Dendritic cell treated with granulocyte-macrophage colony-stimulating factor and Interleukin-4, amounts not matched to agents 40 ng/mL and 50 ng/mL, for 4 days (primary cell): ENCODE data around the gene PCNA.

Experiments
- H3K27ac Mint-ChIP-seq: one replicate; pipeline ENCODE4 v1.8.0; 2022; ENCODE audit warnings: mild to moderate bottlenecking, mixed read lengths
- H3K27me3 Mint-ChIP-seq: one replicate; pipeline ENCODE4 v1.8.0; 2022; ENCODE audit warnings: mild to moderate bottlenecking, mixed read lengths
- H3K36me3 Mint-ChIP-seq: one replicate; pipeline ENCODE4 v1.8.0; 2022; ENCODE audit warnings: low read depth, mixed read lengths
- H3K4me1 Mint-ChIP-seq: one replicate; pipeline ENCODE4 v1.8.0; 2022; ENCODE audit warnings: low read depth, mixed read lengths
- H3K4me3 Mint-ChIP-seq: one replicate; pipeline ENCODE4 v1.8.0; 2022; ENCODE audit warnings: mild to moderate bottlenecking, moderate library complexity, mixed read lengths
- H3K9me3 Mint-ChIP-seq: one replicate; pipeline ENCODE4 v1.8.0; 2022; ENCODE audit warnings: mixed read lengths
- intact Hi-C: fragments of 100-400 bp; cut with micrococcal nuclease; formaldehyde crosslinking; loops from one replicate; pipeline ENCODE4 v1.15.0; 2022

Gene PCNA

GRCh38 chr20:5119435-5120184, at the start of gene PCNA:
Gene PCNA (minus strand): TSS chr20:5119958. CDS start chr20:5119798, 160 bp downstream.
- H3K36me3 Mint-ChIP-seq: peaks cover 35% of the 10 kb centered on the region
- intact Hi-C loops: no loop called here
- H3K27ac Mint-ChIP-seq: peak within 1 kb of the TSS; percentile 88
- H3K9me3 Mint-ChIP-seq: no peaks in the 10 kb centered on the region
- peak within 1 kb of the TSS; percentile 92 for H3K4me3 Mint-ChIP-seq
- H3K27me3 Mint-ChIP-seq: no peaks in the 10 kb centered on the region
- H3K4me1 Mint-ChIP-seq: peaks cover 32% of the 10 kb centered on the region

- H3K27me3 Mint-ChIP-seq: no peaks in the 10 kb centered on the region
- intact Hi-C loops: no loop called here
- peak overlapping the region; percentile 82 for H3K27ac Mint-ChIP-seq
- H3K9me3 Mint-ChIP-seq: no peaks in the 10 kb centered on the region
- peaks cover 82% of the 10 kb centered on the region for H3K4me1 Mint-ChIP-seq
- peak overlapping the region; percentile 10 for H3K4me3 Mint-ChIP-seq
- peaks cover 33% of the 10 kb centered on the region for H3K36me3 Mint-ChIP-seq
Measured at GRCh38 chr20:5168651-5169396, 49.1 kb upstream of the PCNA start.

DNA sequence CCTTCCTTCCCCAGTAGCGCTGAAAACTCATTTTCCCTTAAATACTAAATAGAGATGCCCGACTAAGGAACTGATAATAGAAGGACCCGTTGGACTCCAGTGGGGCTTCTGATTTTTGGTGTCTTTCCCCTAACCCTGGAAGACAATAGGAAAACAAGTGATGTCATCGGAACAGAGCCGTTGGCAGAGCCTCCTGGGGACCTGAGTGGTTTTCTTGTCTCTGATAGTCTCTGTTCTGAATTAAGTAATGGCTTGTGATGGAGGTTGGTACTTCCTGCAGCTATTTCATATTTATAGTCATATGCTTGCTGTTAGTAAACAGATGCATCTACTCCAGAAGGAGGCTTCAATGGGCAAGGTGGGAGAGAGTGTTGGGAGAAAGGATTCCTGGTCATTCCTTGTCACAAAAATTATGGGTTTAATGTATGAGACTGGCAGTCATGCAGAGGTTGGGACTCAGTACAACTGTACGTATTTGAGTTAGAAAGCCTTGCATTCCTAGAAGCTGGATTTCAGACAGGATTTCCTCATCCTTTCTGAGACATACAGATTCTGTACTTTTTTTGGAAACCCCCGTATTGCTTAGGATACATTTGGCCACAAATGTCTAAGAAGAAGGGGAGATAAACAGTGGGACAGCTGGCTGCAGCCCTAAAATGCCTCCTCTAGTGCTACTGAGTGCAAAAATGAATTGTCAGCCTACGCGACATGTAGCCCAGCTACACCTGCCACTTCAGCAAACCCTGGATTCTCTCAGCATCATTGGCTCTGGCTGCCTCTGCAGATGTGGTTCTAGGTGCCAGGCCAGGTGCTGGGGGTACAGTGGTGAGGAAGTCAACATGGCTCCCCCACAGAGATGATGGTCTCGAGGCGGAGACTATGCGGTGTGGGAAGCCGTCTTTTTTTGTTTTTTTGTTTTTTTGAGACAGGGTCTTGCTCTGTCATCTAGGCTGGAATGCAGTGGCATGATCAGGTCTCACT, 45.2 kb upstream of the PCNA start:
- no peak overlapping the region for H3K27ac Mint-ChIP-seq
- H3K4me3 Mint-ChIP-seq: no peak overlapping the region
- H3K4me1 Mint-ChIP-seq: peaks cover 63% of the 10 kb centered on the region
- intact Hi-C loops: no loop called here
- no peaks in the 10 kb centered on the region for H3K9me3 Mint-ChIP-seq
- peaks cover 10% of the 10 kb centered on the region for H3K36me3 Mint-ChIP-seq
- no peaks in the 10 kb centered on the region for H3K27me3 Mint-ChIP-seq

DNA sequence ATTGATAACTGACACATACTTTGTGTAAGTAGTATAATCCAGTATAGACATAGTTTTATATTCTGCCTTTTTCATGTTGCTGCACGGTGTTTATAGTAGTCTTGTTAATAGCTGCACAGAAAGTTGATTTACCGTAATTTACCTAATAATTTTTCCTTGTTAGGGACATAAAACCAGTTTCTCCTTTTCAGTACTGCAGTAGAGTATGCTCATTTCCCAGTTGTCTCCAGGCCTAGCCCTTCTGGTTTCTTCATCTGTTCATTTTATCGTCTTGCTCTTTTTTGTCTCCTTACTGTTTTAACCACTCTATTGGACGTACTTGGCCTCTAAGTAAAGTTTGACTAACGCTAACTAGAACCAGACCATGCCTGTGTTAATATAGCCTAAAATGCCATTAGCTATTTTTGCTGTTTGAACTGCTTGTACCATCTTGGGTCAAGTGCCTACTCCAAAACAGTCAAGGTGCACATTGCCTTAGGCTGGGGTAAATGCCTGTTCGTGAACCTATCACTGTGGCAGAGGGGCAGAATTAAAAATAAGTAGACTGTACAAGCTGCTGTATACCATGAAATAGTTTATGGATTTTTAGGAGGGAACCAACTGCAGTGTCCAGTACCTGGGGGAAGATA, 41.9 kb upstream of the PCNA start:
- Mint-ChIP-seq H3K4me1 (peaks cover 43% of the 10 kb centered on the region), H3K4me3 (no peak overlapping the region), H3K9me3 (no peaks in the 10 kb centered on the region), H3K36me3 (peaks cover 6% of the 10 kb centered on the region), H3K27me3 (no peaks in the 10 kb centered on the region), H3K27ac (no peak overlapping the region)
- intact Hi-C loops: no loop called here

DNA sequence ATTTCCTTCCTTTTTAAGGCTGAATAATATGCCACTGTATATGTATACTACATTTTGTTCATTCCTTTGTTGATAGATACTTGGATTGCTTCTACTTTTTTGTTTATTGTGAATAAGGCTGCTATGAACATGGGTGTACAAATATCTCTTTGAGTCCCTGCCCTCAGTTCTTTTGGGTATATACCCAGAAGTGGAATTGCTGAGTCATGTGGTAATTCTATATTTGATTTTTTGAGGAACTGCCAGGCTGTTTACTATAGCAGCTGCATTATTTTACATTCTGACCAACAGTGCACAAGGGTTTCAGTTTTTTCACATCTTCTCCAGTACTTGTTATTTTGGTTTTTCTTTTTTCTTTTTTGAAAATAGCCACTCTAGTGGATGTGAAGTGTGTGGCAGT, 41.1 kb upstream of the PCNA start:
- Mint-ChIP-seq H3K27me3 (no peaks in the 10 kb centered on the region), H3K36me3 (peaks cover 10% of the 10 kb centered on the region), H3K9me3 (no peaks in the 10 kb centered on the region), H3K27ac (peak overlapping the region; percentile 28), H3K4me1 (peaks cover 43% of the 10 kb centered on the region), H3K4me3 (no peak overlapping the region)
- intact Hi-C loops: no loop called here

DNA sequence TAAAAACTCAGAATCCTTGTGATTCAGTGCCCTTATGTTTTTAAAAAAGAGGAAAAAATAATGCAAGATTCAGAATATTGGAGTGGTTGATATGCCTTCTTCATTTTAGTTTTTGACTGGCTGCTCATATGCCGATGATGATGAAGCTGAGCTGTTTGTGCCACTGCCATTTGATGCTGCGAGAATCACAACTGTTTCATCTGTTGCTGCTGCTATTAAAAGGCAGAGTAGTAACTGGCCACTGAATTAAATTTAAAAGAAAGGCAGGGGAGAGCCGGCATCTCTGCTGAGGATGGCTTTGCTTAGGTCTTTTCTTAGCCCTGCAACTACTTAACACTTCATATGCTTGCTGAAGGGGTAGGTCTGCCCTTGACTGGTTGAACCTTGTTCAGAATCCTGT, 40.2 kb upstream of the PCNA start:
- H3K9me3 Mint-ChIP-seq: no peaks in the 10 kb centered on the region
- intact Hi-C loops: no loop called here
- H3K4me1 Mint-ChIP-seq: peaks cover 44% of the 10 kb centered on the region
- no peak overlapping the region for H3K4me3 Mint-ChIP-seq
- H3K36me3 Mint-ChIP-seq: peaks cover 10% of the 10 kb centered on the region
- H3K27me3 Mint-ChIP-seq: no peaks in the 10 kb centered on the region
- no peak overlapping the region for H3K27ac Mint-ChIP-seq

DNA sequence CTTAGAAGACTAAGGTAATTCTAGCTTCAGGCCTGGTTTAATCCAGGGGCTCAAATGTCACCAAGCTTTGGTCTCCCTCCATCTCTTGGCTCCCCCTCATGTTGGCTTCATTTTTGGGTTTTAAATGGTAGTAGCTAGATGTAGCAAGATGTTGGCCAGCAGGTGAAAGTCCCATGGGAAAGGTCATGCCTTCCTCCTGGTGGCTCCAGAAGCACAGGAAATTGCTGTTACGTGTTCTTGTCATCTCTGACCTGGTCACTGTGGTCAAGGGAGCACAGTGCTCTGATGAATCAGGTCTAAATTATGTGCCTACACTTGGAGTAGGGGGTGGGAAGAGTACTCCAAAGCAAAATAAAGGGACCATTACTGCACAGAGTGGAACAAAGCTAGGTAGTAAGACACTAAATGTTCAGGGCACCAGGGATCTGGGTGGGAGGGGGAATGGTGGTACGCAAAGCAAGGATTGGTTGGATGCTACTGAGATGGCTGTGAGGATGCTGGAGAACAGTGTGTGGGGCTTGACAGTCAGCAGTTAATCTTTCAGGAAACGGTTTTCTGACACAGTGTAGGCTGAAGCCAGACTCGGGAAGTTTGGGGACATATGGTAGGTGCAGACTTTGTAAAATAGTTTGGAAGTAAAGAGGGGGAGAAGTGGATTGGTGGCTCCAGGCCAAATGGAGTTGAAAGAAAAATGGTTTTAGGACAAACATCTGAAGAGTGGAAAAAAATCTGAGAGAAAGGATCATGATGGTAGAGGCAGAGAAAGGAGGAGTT, 37.1 kb upstream of the PCNA start:
- H3K27ac Mint-ChIP-seq: peak overlapping the region; percentile 23
- H3K36me3 Mint-ChIP-seq: peaks cover 25% of the 10 kb centered on the region
- H3K27me3 Mint-ChIP-seq: no peaks in the 10 kb centered on the region
- intact Hi-C loops: no loop called here
- H3K9me3 Mint-ChIP-seq: no peaks in the 10 kb centered on the region
- no peak overlapping the region for H3K4me3 Mint-ChIP-seq
- peaks cover 62% of the 10 kb centered on the region for H3K4me1 Mint-ChIP-seq

DNA sequence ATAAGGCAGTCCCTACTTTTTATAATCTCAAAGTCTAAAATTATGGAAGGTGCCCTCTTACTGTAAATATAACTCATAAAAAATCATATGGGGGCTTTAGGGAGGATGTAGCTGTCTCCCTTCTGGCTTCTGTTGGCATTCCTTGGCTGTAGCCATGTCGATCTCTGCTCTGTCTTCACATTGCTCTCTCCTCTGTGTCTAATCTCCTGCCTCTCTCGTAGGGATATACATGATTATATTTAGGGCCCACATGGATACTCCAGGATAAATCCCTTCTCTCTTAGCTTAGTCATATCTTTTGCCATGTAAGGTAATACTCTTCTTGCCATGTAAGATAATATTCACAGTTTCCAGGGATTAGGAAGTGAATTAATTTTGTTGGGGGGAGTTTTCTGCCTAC, 35.6 kb upstream of the PCNA start:
- Mint-ChIP-seq H3K4me1 (peaks cover 57% of the 10 kb centered on the region), H3K27ac (no peak overlapping the region), H3K36me3 (peaks cover 27% of the 10 kb centered on the region), H3K27me3 (no peaks in the 10 kb centered on the region), H3K4me3 (no peak overlapping the region), H3K9me3 (no peaks in the 10 kb centered on the region)
- intact Hi-C loops: no loop called here

DNA sequence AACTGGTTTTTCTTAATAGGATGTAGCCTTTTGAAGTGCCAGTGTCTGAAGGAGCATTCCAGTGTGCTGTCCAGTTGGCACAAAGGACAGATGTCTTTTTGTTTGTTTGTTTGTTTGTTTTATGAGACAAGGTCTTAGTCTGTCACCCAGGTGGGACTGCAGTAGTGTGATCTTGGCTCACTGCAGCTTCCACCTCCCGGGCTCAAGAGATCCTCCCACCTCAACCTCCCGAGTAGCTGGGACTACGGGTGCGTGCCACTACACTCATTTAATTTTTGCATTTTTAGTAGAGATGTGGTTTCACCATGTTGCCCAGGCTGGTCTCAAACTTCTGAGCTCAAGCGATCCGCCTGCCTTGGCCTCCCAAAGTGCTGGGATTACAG, 34.8 kb upstream of the PCNA start:
- H3K4me3 Mint-ChIP-seq: no peak overlapping the region
- H3K9me3 Mint-ChIP-seq: no peaks in the 10 kb centered on the region
- H3K4me1 Mint-ChIP-seq: peaks cover 65% of the 10 kb centered on the region
- intact Hi-C loops: no loop called here
- peaks cover 31% of the 10 kb centered on the region for H3K36me3 Mint-ChIP-seq
- H3K27ac Mint-ChIP-seq: peak overlapping the region; percentile 46
- no peaks in the 10 kb centered on the region for H3K27me3 Mint-ChIP-seq

GRCh38 chr20:5153612-5154542, 34.1 kb upstream of the PCNA start:
- Mint-ChIP-seq H3K4me1 (peaks cover 70% of the 10 kb centered on the region), H3K27me3 (no peaks in the 10 kb centered on the region), H3K9me3 (no peaks in the 10 kb centered on the region), H3K36me3 (peaks cover 31% of the 10 kb centered on the region), H3K4me3 (no peak overlapping the region), H3K27ac (peak overlapping the region; percentile 46)
- intact Hi-C loops: no loop called here

- no peaks in the 10 kb centered on the region for H3K27me3 Mint-ChIP-seq
- no peak overlapping the region for H3K4me3 Mint-ChIP-seq
- peaks cover 75% of the 10 kb centered on the region for H3K4me1 Mint-ChIP-seq
- no peaks in the 10 kb centered on the region for H3K9me3 Mint-ChIP-seq
- no peak overlapping the region for H3K27ac Mint-ChIP-seq
- peaks cover 34% of the 10 kb centered on the region for H3K36me3 Mint-ChIP-seq
- intact Hi-C loops: no loop called here
Measured at GRCh38 chr20:5153152-5153467, 33.4 kb upstream of the PCNA start.
